ENCODE data around the gene DELE1.

The DELE1 gene

GRCh38 chr5:141960449-141961323 is 37.0 kb downstream of the DELE1 start:
- Histone ChIP-seq H3K4me1 (ENCODE audit: control insufficient read depth, insufficient read depth, low read length) (peaks cover 22% of the 10 kb centered on the region), H3K27me3 (ENCODE audit: control insufficient read depth, insufficient read depth, low read length) (no peaks in the 10 kb centered on the region), H3K9ac (ENCODE audit: low read length) (no peak overlapping the region), H3K27ac (ENCODE audit: low read depth, low read length) (no peak overlapping the region), H3K4me3 (ENCODE audit: low read depth, low read length) (0 out of 2 replicates have a peak overlapping the region, but pooled peaks have one; percentile 10), H3K36me3 (ENCODE audit: control insufficient read depth, insufficient read depth, low read length) (no peaks in the 10 kb centered on the region), H3K9me3 (ENCODE audit: control insufficient read depth, insufficient read depth, low read depth, low read length) (no peaks in the 10 kb centered on the region)

- no peak overlapping the region for H3K9ac ChIP-seq (ENCODE audit: low read length)
- H3K4me1 ChIP-seq (ENCODE audit: control insufficient read depth, insufficient read depth, low read length), result peaks cover 22% of the 10 kb centered on the region
- no peak overlapping the region for H3K27ac ChIP-seq (ENCODE audit: low read depth, low read length)
- no peaks in the 10 kb centered on the region for H3K36me3 ChIP-seq (ENCODE audit: control insufficient read depth, insufficient read depth, low read length)
- no peaks in the 10 kb centered on the region for H3K27me3 ChIP-seq (ENCODE audit: control insufficient read depth, insufficient read depth, low read length)
- no peak overlapping the region for H3K4me3 ChIP-seq (ENCODE audit: low read depth, low read length)
- no peaks in the 10 kb centered on the region for H3K9me3 ChIP-seq (ENCODE audit: control insufficient read depth, insufficient read depth, low read depth, low read length)
Observed at GRCh38 chr5:141961466-141961865, 37.8 kb downstream of the DELE1 start.

- no peak overlapping the region for H3K27ac ChIP-seq (ENCODE audit: low read depth, low read length)
- peaks cover 18% of the 10 kb centered on the region for H3K4me1 ChIP-seq (ENCODE audit: control insufficient read depth, insufficient read depth, low read length)
Observed at GRCh38 chr5:141963701-141964100, 40.0 kb downstream of the DELE1 start.

GRCh38 chr5:141965071-141965470 is 41.4 kb downstream of the DELE1 start:
- Histone ChIP-seq H3K4me1 (ENCODE audit: control insufficient read depth, insufficient read depth, low read length) (peaks cover 15% of the 10 kb centered on the region), H3K36me3 (ENCODE audit: control insufficient read depth, insufficient read depth, low read length) (no peaks in the 10 kb centered on the region), H3K27me3 (ENCODE audit: control insufficient read depth, insufficient read depth, low read length) (no peaks in the 10 kb centered on the region), H3K9me3 (ENCODE audit: control insufficient read depth, insufficient read depth, low read depth, low read length) (no peaks in the 10 kb centered on the region), H3K4me3 (ENCODE audit: low read depth, low read length) (no peak overlapping the region), H3K27ac (ENCODE audit: low read depth, low read length) (no peak overlapping the region), H3K9ac (ENCODE audit: low read length) (no peak overlapping the region)

More at GRCh38 chr5:141963701-141964100, 40.0 kb downstream of the DELE1 start:
- no peak overlapping the region for H3K4me3 ChIP-seq (ENCODE audit: low read depth, low read length)
- H3K36me3 ChIP-seq (ENCODE audit: control insufficient read depth, insufficient read depth, low read length), result no peaks in the 10 kb centered on the region
- H3K27me3 ChIP-seq (ENCODE audit: control insufficient read depth, insufficient read depth, low read length), result no peaks in the 10 kb centered on the region
- no peaks in the 10 kb centered on the region for H3K9me3 ChIP-seq (ENCODE audit: control insufficient read depth, insufficient read depth, low read depth, low read length)
- H3K9ac ChIP-seq (ENCODE audit: low read length), result no peak overlapping the region

- no peak overlapping the region for H3K4me3 ChIP-seq (ENCODE audit: low read depth, low read length)
- H3K9ac ChIP-seq (ENCODE audit: low read length), result no peak overlapping the region
- H3K27ac ChIP-seq (ENCODE audit: low read depth, low read length), result no peak overlapping the region
- H3K36me3 ChIP-seq (ENCODE audit: control insufficient read depth, insufficient read depth, low read length), result no peaks in the 10 kb centered on the region
- H3K4me1 ChIP-seq (ENCODE audit: control insufficient read depth, insufficient read depth, low read length), result peaks cover 12% of the 10 kb centered on the region
- no peaks in the 10 kb centered on the region for H3K27me3 ChIP-seq (ENCODE audit: control insufficient read depth, insufficient read depth, low read length)
- no peaks in the 10 kb centered on the region for H3K9me3 ChIP-seq (ENCODE audit: control insufficient read depth, insufficient read depth, low read depth, low read length)
Observed at GRCh38 chr5:141966275-141966962, 42.7 kb downstream of the DELE1 start.

- no peaks in the 10 kb centered on the region for H3K36me3 ChIP-seq (ENCODE audit: control insufficient read depth, insufficient read depth, low read length)
- no peaks in the 10 kb centered on the region for H3K27me3 ChIP-seq (ENCODE audit: control insufficient read depth, insufficient read depth, low read length)
- no peaks in the 10 kb centered on the region for H3K9me3 ChIP-seq (ENCODE audit: control insufficient read depth, insufficient read depth, low read depth, low read length)
- no peak overlapping the region for H3K9ac ChIP-seq (ENCODE audit: low read length)
- no peak overlapping the region for H3K4me3 ChIP-seq (ENCODE audit: low read depth, low read length)
- no peak overlapping the region for H3K27ac ChIP-seq (ENCODE audit: low read depth, low read length)
- peaks cover 12% of the 10 kb centered on the region for H3K4me1 ChIP-seq (ENCODE audit: control insufficient read depth, insufficient read depth, low read length)
Observed at GRCh38 chr5:141966963-141967333, 43.3 kb downstream of the DELE1 start.

GRCh38 chr5:141968914-141969608 is 45.4 kb downstream of the DELE1 start, which contains the start of gene RNF14:
Gene RNF14, plus strand, starts transcription at chr5:141969105. Its CDS starts 4,484 bp downstream, at chr5:141973589.
- peak within 1 kb of the TSS; percentile 82 for H3K9ac ChIP-seq (ENCODE audit: low read length)
- H3K9me3 ChIP-seq (ENCODE audit: control insufficient read depth, insufficient read depth, low read depth, low read length), result no peaks in the 10 kb centered on the region
- peaks cover 12% of the 10 kb centered on the region for H3K4me1 ChIP-seq (ENCODE audit: control insufficient read depth, insufficient read depth, low read length)
- peak within 1 kb of the TSS; percentile 50; the same call in 1 of the 2 replicates for H3K27ac ChIP-seq (ENCODE audit: low read depth, low read length)
- H3K4me3 ChIP-seq (ENCODE audit: low read depth, low read length), result peak within 1 kb of the TSS; percentile 83
- H3K27me3 ChIP-seq (ENCODE audit: control insufficient read depth, insufficient read depth, low read length), result no peaks in the 10 kb centered on the region
- H3K36me3 ChIP-seq (ENCODE audit: control insufficient read depth, insufficient read depth, low read length), result peaks cover 11% of the 10 kb centered on the region

GRCh38 chr5:141969783-141970771 is 46.4 kb downstream of the DELE1 start:
- Histone ChIP-seq H3K9me3 (ENCODE audit: control insufficient read depth, insufficient read depth, low read depth, low read length) (no peaks in the 10 kb centered on the region), H3K4me3 (ENCODE audit: low read depth, low read length) (peak overlapping the region; percentile 83), H3K27ac (ENCODE audit: low read depth, low read length) (no peak overlapping the region)

GRCh38 chr5:141973871-141974595 is 50.4 kb downstream of the DELE1 start:
- peaks cover 50% of the 10 kb centered on the region for H3K36me3 ChIP-seq (ENCODE audit: control insufficient read depth, insufficient read depth, low read length)

More at GRCh38 chr5:141969783-141970771, 46.4 kb downstream of the DELE1 start:
- Histone ChIP-seq H3K36me3 (ENCODE audit: control insufficient read depth, insufficient read depth, low read length) (peaks cover 21% of the 10 kb centered on the region), H3K27me3 (ENCODE audit: control insufficient read depth, insufficient read depth, low read length) (no peaks in the 10 kb centered on the region), H3K9ac (ENCODE audit: low read length) (peak overlapping the region; percentile 82), H3K4me1 (ENCODE audit: control insufficient read depth, insufficient read depth, low read length) (peaks cover 12% of the 10 kb centered on the region)

More at GRCh38 chr5:141973871-141974595, 50.4 kb downstream of the DELE1 start:
- no peak overlapping the region for H3K9ac ChIP-seq (ENCODE audit: low read length)
- no peaks in the 10 kb centered on the region for H3K9me3 ChIP-seq (ENCODE audit: control insufficient read depth, insufficient read depth, low read depth, low read length)
- no peak overlapping the region for H3K27ac ChIP-seq (ENCODE audit: low read depth, low read length)
- H3K4me1 ChIP-seq (ENCODE audit: control insufficient read depth, insufficient read depth, low read length), result peaks cover 7% of the 10 kb centered on the region
- H3K27me3 ChIP-seq (ENCODE audit: control insufficient read depth, insufficient read depth, low read length), result no peaks in the 10 kb centered on the region
- H3K4me3 ChIP-seq (ENCODE audit: low read depth, low read length), result no peak overlapping the region
